Posterior vena cava (tissue), 2 donors: ENCODE measurements around the gene TOP3B. TPM values are rescaled to one million over a fixed set of nuclear protein-coding genes. Genes with fewer than 3 reads are reported as not detected.
"Not testable (repeated sequence)": the region's sequence is repeated elsewhere in the genome, so short reads cannot be mapped to it uniquely, and the experiment has no call there.

ENCODE experiments used
- DNase-seq: peaks from one replicate; pipeline ENCODE4 v3.0.0-alpha.2; 2020; ENCODE audit warnings: low spot score
- intact Hi-C, 2 donors: fragments of 100-400 bp; cut with DNase I; formaldehyde crosslinking; loops; one replicate each; pipeline versions ENCODE4 v1.14.1 to v1.14.2; 2022 to 2023
- total RNA-seq, 2 donors: library from RNA; stranded (reverse); fragmentation: NEBNext Ultra II Directional; extraction: Animal tissue kit (Norgen Biotek cat#: 25700); gene quantifications; one replicate each; pipeline ENCODE4 v1.2.1, GENCODE V29; 2021
- donor health status: DM: yes; HTN: yes; CAD: no.
- donor health status: DM: yes; HTN: yes; CAD: no.

Gene TOP3B
- total RNA-seq, 2 donors from 2014 or later = 15.2 to 19.3 TPM

DNA sequence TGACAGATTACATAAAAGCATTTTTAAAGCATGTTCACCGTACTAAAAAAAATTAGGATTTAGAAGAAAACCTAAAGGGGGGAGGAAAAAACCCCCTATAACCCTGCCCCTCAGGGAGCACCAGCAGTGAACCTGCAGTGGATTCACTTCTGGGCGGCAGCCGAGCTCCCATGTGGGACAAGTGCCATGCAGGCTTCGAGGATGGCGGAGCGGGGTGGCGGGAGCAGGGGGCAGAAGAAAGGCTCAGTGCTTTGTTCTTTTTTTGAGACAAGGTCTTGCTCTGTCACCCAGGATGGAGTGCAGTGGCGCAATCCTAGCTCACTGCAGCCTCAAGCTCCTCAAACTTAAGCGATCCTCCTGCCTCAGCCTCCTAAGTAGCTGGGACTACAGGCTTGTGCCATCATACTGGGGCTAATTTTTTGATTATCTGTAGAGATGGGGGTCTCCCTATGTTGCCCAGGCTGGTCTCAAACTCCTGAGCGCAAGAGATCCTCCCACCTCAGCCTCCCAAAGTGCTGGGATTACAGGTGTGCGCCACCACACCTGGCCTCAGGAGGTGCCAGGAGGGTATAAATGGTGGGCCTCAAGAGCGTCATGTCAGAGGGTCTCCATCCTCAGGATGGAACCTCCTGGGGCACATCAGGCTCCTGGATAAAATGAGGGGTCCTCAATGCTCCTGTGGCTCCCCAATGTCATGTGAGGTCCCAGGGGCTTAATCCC, 64.0 kb downstream of the TOP3B start:
- no peak for DNase-seq
- intact Hi-C loops = no loop called here

DNA sequence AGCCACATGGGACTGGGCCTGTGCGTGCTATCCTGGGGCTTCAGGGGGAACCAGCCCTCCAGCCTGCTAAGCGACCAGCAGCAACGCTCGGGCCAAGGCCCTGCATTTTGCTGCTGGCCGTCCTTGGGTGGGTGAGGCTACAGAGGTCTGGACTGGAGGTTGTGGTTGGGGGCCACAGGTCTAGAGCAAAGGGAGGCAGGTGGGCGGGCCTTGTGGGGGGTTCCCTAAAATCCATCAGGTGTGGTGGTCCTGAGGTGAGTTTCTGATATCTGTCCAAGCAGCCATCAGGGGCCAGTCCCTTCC, 64.7 kb downstream of the TOP3B start:
- intact Hi-C loops = no loop called here
- no peak for DNase-seq

DNA sequence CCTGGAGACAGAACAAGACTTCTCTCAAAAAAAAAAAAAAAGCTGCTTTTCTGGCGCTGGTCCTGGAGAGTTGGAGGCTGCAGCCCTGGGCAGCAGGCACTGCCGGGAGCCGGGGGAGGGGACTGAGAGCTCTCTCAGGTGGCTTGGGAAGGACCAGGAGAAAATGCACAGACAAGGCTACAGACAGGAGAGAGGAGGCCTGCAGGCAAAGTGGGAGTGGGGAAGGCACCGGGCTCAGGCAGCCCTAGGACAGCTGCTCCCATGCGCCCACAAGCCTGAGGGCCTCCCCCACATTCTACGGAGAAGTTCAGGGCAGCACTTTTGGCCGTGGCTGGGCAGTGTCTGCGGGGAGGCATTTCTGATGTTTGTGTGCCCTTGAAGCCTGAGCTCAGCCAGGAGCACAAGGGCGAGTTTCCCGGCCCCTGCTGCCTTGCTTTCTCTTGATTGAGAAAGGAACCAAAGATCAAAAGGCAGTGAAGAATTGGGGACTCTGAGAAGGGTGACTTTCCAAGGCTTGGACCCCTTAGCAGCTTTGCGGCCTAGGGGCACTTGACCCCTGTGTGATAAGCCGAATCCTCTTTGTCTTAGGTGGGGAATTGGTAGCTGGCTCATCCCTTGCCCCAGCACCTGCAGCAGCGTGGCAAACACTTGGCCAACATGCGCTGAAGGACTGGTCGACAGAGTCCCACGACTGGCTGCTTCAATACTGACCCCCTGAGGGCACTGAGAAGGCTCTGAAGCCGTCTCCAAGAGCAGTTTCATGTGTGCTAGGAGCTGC, 65.2 kb downstream of the TOP3B start:
- intact Hi-C loops = no loop called here
- DNase-seq = no peak

DNA sequence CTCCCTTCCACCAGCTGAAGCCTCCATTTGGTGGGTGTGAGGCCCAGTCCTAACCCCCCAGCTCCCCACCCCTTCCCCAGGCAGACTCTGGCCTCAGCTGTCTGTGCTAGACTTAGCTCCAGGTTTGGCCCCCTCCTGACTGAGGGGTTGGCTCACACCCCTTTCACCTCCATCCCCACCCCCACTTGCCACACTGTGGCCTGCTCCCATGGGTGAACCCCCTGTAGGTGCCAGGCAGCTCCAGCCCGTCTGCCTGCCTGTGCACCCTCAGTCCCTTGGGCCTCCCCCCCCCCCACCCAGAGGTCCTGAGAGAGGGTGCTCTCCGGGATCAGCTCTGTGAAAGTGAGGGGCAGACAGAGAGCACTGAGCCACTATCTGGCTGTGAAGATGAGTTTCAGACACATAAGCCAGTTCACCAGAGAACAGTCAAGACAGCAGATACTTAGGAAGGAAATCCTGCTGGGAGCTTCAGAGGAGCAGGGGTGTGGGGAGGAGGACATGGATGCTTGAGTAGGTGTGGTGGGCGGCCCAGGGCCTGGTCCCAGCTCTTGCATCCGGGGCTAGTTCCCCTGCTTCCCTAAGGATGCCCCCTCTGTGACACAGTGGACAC, 66.2 kb downstream of the TOP3B start:
- no peak for DNase-seq

DNA sequence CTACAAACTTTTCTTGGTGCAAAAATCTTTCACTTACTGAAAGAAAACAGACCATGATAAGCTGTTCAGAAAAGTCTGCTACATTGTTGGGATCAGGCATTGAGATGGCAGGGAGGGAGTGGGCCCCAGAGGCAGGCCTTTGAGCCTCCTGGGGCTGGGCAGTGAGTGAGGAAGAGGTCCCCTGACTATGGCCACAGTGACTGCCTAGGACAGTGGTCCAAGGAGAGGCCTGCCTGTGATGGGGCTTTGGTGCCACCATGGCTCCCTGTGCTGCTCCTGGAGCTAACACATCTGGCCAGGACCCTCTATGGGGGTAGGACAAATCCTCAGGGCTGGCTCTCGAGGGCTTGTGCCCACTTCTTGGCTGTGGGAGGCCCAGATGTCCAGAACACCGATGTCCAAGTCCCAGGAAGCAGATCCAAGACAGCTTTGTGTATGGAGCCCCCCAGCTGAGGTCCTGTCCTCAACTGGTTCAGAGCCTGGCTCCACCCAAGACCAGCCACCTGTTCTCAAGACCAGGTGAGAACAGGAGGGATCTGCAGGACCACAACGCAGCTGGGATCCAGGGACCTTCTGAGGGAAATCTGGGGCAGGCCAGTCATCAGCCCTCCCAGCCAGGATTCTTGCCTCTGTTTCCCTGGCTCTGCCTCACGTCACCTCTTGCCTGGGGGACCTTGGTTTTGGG, 66.8 kb downstream of the TOP3B start:
- DNase-seq = no peak
- intact Hi-C loops = no loop called here

More for the DNA sequence above, 66.2 kb downstream of the TOP3B start:
- intact Hi-C loops = no loop called here

DNA sequence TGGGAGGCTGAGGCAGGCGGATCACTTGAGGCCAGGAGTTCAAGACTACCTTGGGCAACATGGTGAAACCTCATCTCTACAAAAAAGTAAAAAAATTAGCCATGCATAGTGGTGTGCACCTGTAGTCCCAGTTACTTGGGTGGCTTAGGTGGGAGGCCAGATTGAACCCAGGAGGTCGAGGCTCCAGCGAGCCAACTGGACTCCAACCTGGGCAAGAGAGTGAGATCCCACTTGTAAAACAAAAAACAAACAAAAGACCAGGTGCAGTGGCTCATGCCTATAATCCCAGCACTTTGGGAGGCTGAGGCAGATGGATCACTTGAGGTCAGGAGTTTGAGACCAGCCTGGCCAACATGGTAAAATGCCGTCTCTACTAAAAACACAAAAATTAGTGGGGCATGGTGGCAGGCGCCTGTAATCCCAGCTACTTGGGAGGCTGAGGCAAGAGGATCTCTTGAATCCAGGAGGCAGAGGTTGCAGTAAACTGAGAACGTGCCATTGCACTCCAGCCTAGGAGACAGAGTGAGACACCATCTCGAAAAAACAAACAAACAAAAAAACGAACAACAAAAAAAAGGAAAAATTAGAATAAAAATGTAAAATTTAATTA, 68.4 kb downstream of the TOP3B start:
- intact Hi-C loops = not testable (repeated sequence)
- DNase-seq = peak; percentile 8

DNA sequence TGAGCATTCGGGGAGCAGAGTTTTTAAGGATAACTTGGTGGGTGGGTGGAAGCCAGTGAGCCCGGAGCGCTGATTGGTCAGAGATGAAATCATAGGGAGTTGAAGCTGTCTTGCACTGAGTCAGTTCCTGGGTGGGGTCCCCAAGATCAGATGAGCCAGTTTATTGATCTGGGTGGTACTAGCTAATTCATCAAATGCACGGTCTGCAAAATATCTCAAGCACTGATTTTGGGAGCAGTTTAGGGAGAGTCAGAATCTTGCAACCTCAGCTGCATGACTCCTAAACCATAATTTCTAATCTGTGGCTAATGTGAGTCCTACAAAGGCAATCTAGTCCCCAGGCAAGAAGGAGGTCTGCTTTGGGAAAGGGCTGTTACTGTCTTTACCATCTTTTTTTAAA, 72.2 kb downstream of the TOP3B start:
- DNase-seq = peak; percentile 5
- intact Hi-C loops = not testable (repeated sequence)

DNA sequence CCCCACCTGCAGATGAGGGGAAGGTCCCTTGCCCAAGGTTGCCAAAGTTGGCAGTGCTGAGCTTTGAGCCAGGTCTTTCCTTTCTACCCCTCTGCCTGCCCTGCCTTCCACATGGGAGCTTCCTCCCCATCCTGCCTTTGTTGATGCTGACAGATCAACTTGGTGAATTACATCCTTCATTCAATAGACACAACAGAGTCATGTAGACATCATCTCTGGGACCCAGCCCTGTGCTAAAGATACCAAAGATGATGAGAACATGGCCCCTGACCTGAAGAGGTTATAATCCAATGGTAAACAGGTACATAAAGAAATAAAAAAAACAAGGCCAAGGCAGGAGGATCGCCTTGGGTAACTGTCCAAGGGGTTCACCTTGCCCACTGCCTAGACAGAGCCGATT, 72.7 kb downstream of the TOP3B start:
- DNase-seq = peak; percentile 6
- intact Hi-C loops = loop anchor here in 1 of 2 donors (2.0 kb wide), 1 partner anchor 59 kb away; no protein-coding TSS in a partner anchor

DNA sequence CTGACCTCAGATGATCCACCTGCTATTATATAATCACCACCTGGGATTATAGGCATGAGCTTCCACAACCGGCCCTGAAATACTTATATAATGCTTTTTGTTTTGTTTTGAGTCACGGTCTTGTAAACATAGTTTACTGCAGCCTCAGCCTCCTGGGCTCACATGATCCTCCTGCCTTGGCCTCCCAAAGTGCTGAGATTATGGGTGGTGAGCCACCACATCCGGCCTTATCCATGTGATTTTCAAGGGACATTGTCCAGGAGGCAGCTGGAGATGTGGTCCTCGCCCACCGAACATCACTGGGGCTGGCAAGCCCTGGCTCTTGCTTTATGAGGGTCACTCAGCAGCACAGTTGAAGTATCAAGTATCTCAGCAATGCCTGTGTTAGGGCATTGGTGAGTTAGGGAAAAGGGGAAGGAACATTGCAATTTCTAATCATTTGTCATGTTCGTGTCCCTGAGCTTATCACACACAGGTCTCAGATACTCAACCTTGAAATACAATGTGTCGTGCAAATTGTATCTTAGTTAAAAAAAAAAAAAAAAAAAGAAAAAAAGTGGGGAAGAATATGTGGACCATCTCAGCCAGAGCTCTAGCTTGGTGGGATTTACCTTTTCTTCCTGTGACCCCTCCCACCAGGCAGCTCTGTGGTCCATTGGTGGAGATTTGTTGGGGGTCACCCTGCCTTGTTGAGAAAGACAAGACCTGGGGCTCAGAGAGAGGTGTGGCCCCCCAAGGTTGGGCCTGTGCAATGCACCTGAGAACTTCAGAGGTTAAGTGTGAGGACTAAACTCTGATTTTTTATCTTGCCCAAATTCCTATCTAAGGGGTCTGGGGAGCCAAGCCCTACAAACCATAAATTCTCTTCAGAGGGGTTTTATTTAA, 74.7 kb downstream of the TOP3B start:
- intact Hi-C loops = loop anchor here in 1 of 2 donors (2.0 kb wide), 1 partner anchor 57 kb away; no protein-coding TSS in a partner anchor
- DNase-seq = peak; percentile 19

Other genes starting within 250 kb of the TOP3B start
- gene YPEL1, start 247.0 kb downstream of the TOP3B start, total RNA-seq = 1 to 10 TPM; 1.2 to 1.8 TPM
- gene MAPK1, start 115.1 kb downstream of the TOP3B start, total RNA-seq = 100 to 1,000 TPM; 138 to 141 TPM
- gene PPM1F, start 29.9 kb downstream of the TOP3B start, total RNA-seq = 10 to 100 TPM; 39.4 to 55.8 TPM